SK-N-MC (cell line): ENCODE data around the gene ATAD3A.

ENCODE experiments used
- EZH2 ChIP-seq: fragments of 200-600 bp; sonication (generic); IDR thresholded peaks from one replicate; pipeline ENCODE4 v1.6.1; 2017; ENCODE audit warnings: antibody characterized with exemption
- POLR2AphosphoS5 ChIP-seq: IDR thresholded peaks from 2 replicates; pipeline ENCODE4 v1.6.1; 2012; ENCODE audit warnings: mild to moderate bottlenecking, low read depth, low read length, borderline replicate concordance

GRCh38 chr1:1539310-1540089 lies 27.5 kb downstream of the ATAD3A start:
- no peak for TF ChIP-seq EZH2
- TF ChIP-seq POLR2AphosphoS5 = no peak
